Stomach (tissue), 4 donors: Measurements from ENCODE around the gene CRHR1.

Experiments used
- POLR2AphosphoS5 ChIP-seq, 3 donors: sonication (generic); formaldehyde crosslinking; IDR thresholded peaks; one replicate each; pipeline ENCODE4 v1.6.1; 2016; ENCODE audit warnings: antibody characterized with exemption in 3 of 3
- TF ChIP-seq, protein P1 (sequence below), 7 experiments: fragments of 450-650 bp in 4 of 7; fragments of 200-600 bp in 3 of 7; sonication (generic) in 3 of 7; IDR thresholded peaks; one replicate each; pipeline ENCODE4 v1.5.1; 2016 to 2019; ENCODE audit warnings: antibody characterized with exemption in 7 of 7, control low read depth in 2 of 7, mild to moderate bottlenecking in 1 of 7

DNA sequence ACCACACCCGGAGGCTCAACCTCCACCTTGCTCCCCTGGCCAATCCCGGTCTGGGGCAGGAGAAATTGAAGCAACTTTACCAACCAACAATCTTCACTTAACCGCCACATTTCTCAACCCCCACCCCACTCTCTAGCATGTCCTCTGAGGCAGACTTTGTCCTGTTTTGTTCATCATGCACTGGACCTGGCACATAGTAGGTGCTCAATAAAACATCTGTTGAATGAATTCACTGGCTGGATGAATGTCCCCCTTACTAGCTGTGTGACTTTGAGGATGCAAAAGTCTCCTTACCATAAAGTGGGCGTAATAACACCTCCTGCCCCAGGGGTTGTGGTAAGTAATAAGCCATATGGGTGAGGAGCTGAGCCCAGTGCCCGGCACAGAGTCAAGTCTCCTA is 66.3 kb downstream of the CRHR1 start:
- no peak for TF ChIP-seq POLR2AphosphoS5 (IDR thresholded peaks at IDR 0.05)
- TF ChIP-seq, protein P1, sequence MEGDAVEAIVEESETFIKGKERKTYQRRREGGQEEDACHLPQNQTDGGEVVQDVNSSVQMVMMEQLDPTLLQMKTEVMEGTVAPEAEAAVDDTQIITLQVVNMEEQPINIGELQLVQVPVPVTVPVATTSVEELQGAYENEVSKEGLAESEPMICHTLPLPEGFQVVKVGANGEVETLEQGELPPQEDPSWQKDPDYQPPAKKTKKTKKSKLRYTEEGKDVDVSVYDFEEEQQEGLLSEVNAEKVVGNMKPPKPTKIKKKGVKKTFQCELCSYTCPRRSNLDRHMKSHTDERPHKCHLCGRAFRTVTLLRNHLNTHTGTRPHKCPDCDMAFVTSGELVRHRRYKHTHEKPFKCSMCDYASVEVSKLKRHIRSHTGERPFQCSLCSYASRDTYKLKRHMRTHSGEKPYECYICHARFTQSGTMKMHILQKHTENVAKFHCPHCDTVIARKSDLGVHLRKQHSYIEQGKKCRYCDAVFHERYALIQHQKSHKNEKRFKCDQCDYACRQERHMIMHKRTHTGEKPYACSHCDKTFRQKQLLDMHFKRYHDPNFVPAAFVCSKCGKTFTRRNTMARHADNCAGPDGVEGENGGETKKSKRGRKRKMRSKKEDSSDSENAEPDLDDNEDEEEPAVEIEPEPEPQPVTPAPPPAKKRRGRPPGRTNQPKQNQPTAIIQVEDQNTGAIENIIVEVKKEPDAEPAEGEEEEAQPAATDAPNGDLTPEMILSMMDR (IDR thresholded peaks at IDR 0.05), result no peak
